Panc1 (cell line): ENCODE data around the gene PICALM. TPM values are rescaled to one million over a fixed set of nuclear protein-coding genes. Genes with fewer than 3 reads are reported as not detected.

Experiments used
- ATAC-seq: fragments of 200-7000 bp; cut with Tn5 transposase; 2 replicates; pipeline ENCODE4 v1.9.1; 2020; ENCODE audit warnings: mild to moderate bottlenecking, moderate library complexity
- BruUV-seq: library from RNA; stranded (reverse); fragments of 400-500 nt; replicated peaks from 2 replicates; lab custom pipeline; 2021; lab: Mats Ljungman, UMichigan
- CTCF ChIA-PET: fragments of 300-600 bp; sonication (Branson Sonifier 250); formaldehyde crosslinking; loops from one replicate; lab custom pipeline; 2022; ENCODE audit warnings: antibody characterized with exemption; lab: Charles Lee
- POLR2A ChIA-PET: fragments of 300-600 bp; sonication (Branson Sonifier 250); formaldehyde crosslinking; loops from one replicate; lab custom pipeline; 2022; ENCODE audit warnings: antibody characterized with exemption; lab: Charles Lee
- DNase-seq: peaks from one replicate; pipeline ENCODE4 v3.0.0-alpha.2; 2010; ENCODE audit warnings: low read depth, low spot score
- H3K27ac ChIP-seq: 2 replicates; pipeline ENCODE4 v1.5.1; 2011; ENCODE audit warnings: mild to moderate bottlenecking, low read length, inconsistent platforms
- H3K27me3 ChIP-seq: fragments of 200-500 bp; sonication (Bioruptor generic); 2 replicates; pipeline ENCODE4 v1.6.0; 2014; ENCODE audit warnings: low read length, inconsistent platforms; ENCODE audit not compliant: control insufficient read depth, insufficient read depth
- H3K36me3 ChIP-seq: fragments of 200-500 bp; sonication (Bioruptor generic); 2 replicates; pipeline ENCODE4 v1.5.1; 2014; ENCODE audit warnings: inconsistent platforms, mild to moderate bottlenecking, low read length, moderate library complexity; ENCODE audit not compliant: control insufficient read depth, insufficient read depth
- H3K4me1 ChIP-seq: 2 replicates; pipeline ENCODE4 v1.5.1; 2011; ENCODE audit warnings: inconsistent platforms, mild to moderate bottlenecking, low read length, moderate library complexity; ENCODE audit not compliant: control insufficient read depth, insufficient read depth
- H3K4me3 ChIP-seq, 2 experiments: 2 replicates each; pipeline ENCODE4 v1.5.1; 2011 to 2012; ENCODE audit warnings: low read depth in 2 of 2, low read length in 2 of 2, mild to moderate bottlenecking in 2 of 2, inconsistent platforms in 1 of 2, moderate library complexity in 1 of 2
- H3K9me3 ChIP-seq: fragments of 200-500 bp; sonication (Bioruptor generic); 2 replicates; pipeline ENCODE4 v1.5.1; 2014; ENCODE audit warnings: low read depth, mild to moderate bottlenecking, inconsistent platforms, low read length, moderate library complexity; ENCODE audit not compliant: control insufficient read depth, insufficient read depth
- POLR2AphosphoS5 ChIP-seq: IDR thresholded peaks from 2 replicates; pipeline ENCODE4 v1.6.1; 2012; ENCODE audit warnings: mild to moderate bottlenecking, low read depth, low read length, moderate library complexity
- REST ChIP-seq, 2 experiments: IDR thresholded peaks; 2 replicates each; pipeline ENCODE4 v1.6.1; 2011 to 2012; ENCODE audit warnings: low read depth in 2 of 2, control low read depth in 1 of 2, low read length in 1 of 2, mild to moderate bottlenecking in 1 of 2, moderate library complexity in 1 of 2; ENCODE audit not compliant: insufficient read depth in 1 of 2
- SIN3A ChIP-seq: IDR thresholded peaks from 2 replicates; pipeline ENCODE4 v1.6.1; 2012; ENCODE audit warnings: low read depth, mild to moderate bottlenecking, low read length, moderate library complexity, borderline replicate concordance; ENCODE audit not compliant: insufficient read depth
- TCF7L2 ChIP-seq: IDR thresholded peaks from 2 replicates; pipeline ENCODE4 v1.6.1; 2011; ENCODE audit warnings: mild to moderate bottlenecking, low read depth, low read length, inconsistent platforms
- in situ Hi-C: cut with HindIII; loops from 2 replicates; pipeline ENCODE4 v1.10.0; 2016; ENCODE audit warnings: low sequenced_read_pairs, low pct_unique_long_range_greater_than_20kb
- intact Hi-C: fragments of 100-400 bp; cut with micrococcal nuclease; formaldehyde crosslinking; loops from one replicate; pipeline ENCODE4 v1.10.0; 2022; ENCODE audit not compliant: unreplicated experiment
- total RNA-seq: library from RNA; stranded (reverse); gene quantifications from one replicate; pipeline ENCODE4 v1.2.1, GENCODE V29; 2021; ENCODE audit not compliant: unreplicated experiment
- TF ChIP-seq, protein P1 (sequence below): fragments of 450-650 bp; IDR thresholded peaks from 2 replicates; pipeline ENCODE4 v1.5.1; 2017; ENCODE audit warnings: mild to moderate bottlenecking

Gene PICALM
- total RNA-seq, 1 experiment from 2014 or later = 153 TPM

DNA sequence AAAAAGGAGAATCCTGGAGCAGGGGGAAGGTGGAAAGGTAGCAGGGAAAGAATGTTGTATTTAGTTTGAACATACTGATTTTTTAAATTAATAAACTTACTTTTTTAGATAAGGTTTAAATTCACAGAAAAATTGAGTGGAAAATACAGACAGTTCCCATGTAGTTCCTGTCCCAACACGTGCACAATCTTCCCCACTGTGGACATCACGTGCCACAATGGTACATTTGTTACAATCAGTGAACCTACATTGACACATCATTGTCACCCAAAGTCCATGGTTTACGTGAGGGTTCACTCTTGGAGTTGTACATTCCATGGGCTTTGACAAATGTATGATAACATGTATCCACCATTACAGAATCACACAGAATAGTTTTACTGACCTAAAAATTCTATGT, 10.5 kb upstream of the PICALM start:
- Histone ChIP-seq H3K27ac (no peak overlapping the region), H3K27me3 (no peaks in the 10 kb centered on the region; the same call in 1 of the 2 replicates), H3K9me3 (no peaks in the 10 kb centered on the region), H3K36me3 (no peaks in the 10 kb centered on the region), H3K4me3 (no peak overlapping the region), H3K4me1 (no peaks in the 10 kb centered on the region)
- intact Hi-C loops (no loop called here), in situ Hi-C loops (no loop called here)
- DNase-seq = no peak
- ChIA-PET POLR2A (no interaction called here), CTCF (no interaction called here)
- ATAC-seq = no peak
- no TSS peak for BruUV-seq
- TF ChIP-seq, protein P1, sequence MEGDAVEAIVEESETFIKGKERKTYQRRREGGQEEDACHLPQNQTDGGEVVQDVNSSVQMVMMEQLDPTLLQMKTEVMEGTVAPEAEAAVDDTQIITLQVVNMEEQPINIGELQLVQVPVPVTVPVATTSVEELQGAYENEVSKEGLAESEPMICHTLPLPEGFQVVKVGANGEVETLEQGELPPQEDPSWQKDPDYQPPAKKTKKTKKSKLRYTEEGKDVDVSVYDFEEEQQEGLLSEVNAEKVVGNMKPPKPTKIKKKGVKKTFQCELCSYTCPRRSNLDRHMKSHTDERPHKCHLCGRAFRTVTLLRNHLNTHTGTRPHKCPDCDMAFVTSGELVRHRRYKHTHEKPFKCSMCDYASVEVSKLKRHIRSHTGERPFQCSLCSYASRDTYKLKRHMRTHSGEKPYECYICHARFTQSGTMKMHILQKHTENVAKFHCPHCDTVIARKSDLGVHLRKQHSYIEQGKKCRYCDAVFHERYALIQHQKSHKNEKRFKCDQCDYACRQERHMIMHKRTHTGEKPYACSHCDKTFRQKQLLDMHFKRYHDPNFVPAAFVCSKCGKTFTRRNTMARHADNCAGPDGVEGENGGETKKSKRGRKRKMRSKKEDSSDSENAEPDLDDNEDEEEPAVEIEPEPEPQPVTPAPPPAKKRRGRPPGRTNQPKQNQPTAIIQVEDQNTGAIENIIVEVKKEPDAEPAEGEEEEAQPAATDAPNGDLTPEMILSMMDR = no peak
- TF ChIP-seq TCF7L2 (no peak), SIN3A (no peak), REST (IDR thresholded peaks at IDR 0.05; ENCODE audit: insufficient read depth in 1 of 2, low read depth in 2 of 2, low read length in 1 of 2) (no peak), POLR2AphosphoS5 (no peak)

GRCh38 chr11:86073948-86074347, 5.1 kb upstream of the PICALM start:
- H3K9me3 ChIP-seq = no peaks in the 10 kb centered on the region
- ChIA-PET CTCF (no interaction called here), POLR2A (no interaction called here)
- H3K36me3 ChIP-seq = no peaks in the 10 kb centered on the region
- no TSS peak for BruUV-seq
- no peaks in the 10 kb centered on the region; the same call in 1 of the 2 replicates for H3K27me3 ChIP-seq
- in situ Hi-C loops (no loop called here), intact Hi-C loops (no loop called here)
- H3K4me3 ChIP-seq = no peak overlapping the region
- TF ChIP-seq TCF7L2 (no peak), POLR2AphosphoS5 (no peak), SIN3A (no peak), REST (IDR thresholded peaks at IDR 0.05; ENCODE audit: insufficient read depth in 1 of 2, low read depth in 2 of 2, low read length in 1 of 2) (no peak)
- TF ChIP-seq, protein P1 = no peak
- DNase-seq (no peak), ATAC-seq (no peak)
- peaks cover 13% of the 10 kb centered on the region for H3K4me1 ChIP-seq
- no peak overlapping the region for H3K27ac ChIP-seq
